Measurements from ENCODE around the gene CEACAM5. TPM values are rescaled to one million over a fixed set of nuclear protein-coding genes. Genes with fewer than 3 reads are reported as not detected.

Gene CEACAM5
- total RNA-seq, 2 donors from 2014 or later: not detected

DNA sequence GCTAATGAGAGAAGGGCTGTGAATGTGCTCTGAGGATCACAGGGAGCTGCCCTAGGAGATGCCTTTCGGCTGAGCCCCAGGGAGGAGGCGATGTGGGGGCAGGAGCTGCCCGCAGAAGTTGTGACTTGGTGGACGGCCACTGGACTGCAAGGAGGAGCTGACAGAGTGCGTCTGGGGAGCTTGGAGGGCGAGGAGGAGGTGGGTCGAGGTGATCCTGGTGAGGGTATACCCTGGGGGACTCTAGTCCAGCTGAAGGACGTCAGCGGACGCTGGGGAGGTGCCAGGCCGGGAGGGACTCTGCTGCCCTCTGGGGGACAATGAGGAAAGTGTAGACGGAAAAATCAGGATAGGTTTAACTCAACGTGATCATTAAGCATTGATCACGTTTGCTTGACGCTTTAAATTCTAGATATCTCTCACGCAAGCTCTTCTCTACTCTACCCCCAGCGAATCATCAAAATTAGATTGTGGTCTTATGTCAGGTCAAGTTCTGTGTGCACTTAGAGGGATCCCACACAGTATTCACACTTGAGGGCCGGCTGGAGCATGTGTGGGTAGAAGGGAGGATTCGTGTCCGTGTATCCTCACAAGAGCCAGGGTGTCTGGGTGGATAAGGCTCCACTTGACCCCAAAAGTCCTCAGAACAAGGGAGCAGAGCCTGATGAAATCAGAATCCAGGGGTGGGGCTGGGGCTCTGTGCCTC lies 17.0 kb upstream of the CEACAM5 start:
- TF ChIP-seq CTCF (IDR thresholded peaks at IDR 0.05): no peak
- no peak overlapping the region for H3K4me3 ChIP-seq
- H3K9me3 ChIP-seq: peaks cover 0 to 13% of the 10 kb centered on the region in 2 donors
- H3K27me3 ChIP-seq: no peaks in the 10 kb centered on the region
- peak; percentile 9 for DNase-seq (ENCODE audit: low spot score)
- H3K27ac ChIP-seq: no peak overlapping the region
- H3K4me1 ChIP-seq: no peaks in the 10 kb centered on the region
- no peaks in the 10 kb centered on the region for H3K36me3 ChIP-seq

- H3K4me1 ChIP-seq: no peaks in the 10 kb centered on the region
- H3K4me3 ChIP-seq: no peak overlapping the region
- DNase-seq (ENCODE audit: low spot score): peak; percentile 1
- H3K9me3 ChIP-seq: peaks cover 0 to 13% of the 10 kb centered on the region in 2 donors
- no peaks in the 10 kb centered on the region for H3K27me3 ChIP-seq
- H3K27ac ChIP-seq: no peak overlapping the region
- H3K36me3 ChIP-seq: no peaks in the 10 kb centered on the region
- no peak for TF ChIP-seq CTCF (IDR thresholded peaks at IDR 0.05)
Measured at GRCh38 chr19:41694196-41694595, 14.2 kb upstream of the CEACAM5 start.

- DNase-seq (ENCODE audit: low spot score): no peak
- Histone ChIP-seq H3K4me3 (no peak overlapping the region), H3K36me3 (no peaks in the 10 kb centered on the region), H3K4me1 (no peaks in the 10 kb centered on the region), H3K9me3 (peaks cover 0 to 13% of the 10 kb centered on the region in 2 donors), H3K27me3 (no peaks in the 10 kb centered on the region), H3K27ac (no peak overlapping the region)
- TF ChIP-seq CTCF (IDR thresholded peaks at IDR 0.05): no peak
Measured at GRCh38 chr19:41694831-41695635, 13.4 kb upstream of the CEACAM5 start.

- Histone ChIP-seq H3K9me3 (peaks cover 0 to 13% of the 10 kb centered on the region in 2 donors), H3K4me3 (no peak overlapping the region), H3K27me3 (no peaks in the 10 kb centered on the region), H3K36me3 (no peaks in the 10 kb centered on the region), H3K27ac (no peak overlapping the region), H3K4me1 (no peaks in the 10 kb centered on the region)
- DNase-seq (ENCODE audit: low spot score): no peak
- TF ChIP-seq CTCF (IDR thresholded peaks at IDR 0.05): no peak
Measured at GRCh38 chr19:41695745-41696144, 12.7 kb upstream of the CEACAM5 start.

DNA sequence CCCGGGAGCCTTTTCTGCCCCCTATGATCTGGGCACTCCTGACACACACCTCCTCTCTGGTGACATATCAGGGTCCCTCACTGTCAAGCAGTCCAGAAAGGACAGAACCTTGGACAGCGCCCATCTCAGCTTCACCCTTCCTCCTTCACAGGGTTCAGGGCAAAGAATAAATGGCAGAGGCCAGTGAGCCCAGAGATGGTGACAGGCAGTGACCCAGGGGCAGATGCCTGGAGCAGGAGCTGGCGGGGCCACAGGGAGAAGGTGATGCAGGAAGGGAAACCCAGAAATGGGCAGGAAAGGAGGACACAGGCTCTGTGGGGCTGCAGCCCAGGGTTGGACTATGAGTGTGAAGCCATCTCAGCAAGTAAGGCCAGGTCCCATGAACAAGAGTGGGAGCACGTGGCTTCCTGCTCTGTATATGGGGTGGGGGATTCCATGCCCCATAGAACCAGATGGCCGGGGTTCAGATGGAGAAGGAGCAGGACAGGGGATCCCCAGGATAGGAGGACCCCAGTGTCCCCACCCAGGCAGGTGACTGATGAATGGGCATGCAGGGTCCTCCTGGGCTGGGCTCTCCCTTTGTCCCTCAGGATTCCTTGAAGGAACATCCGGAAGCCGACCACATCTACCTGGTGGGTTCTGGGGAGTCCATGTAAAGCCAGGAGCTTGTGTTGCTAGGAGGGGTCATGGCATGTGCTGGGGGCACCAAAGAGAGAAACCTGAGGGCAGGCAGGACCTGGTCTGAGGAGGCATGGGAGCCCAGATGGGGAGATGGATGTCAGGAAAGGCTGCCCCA lies 11.8 kb upstream of the CEACAM5 start:
- no peak for TF ChIP-seq CTCF (IDR thresholded peaks at IDR 0.05)
- Histone ChIP-seq H3K4me3 (no peak overlapping the region), H3K27ac (no peak overlapping the region), H3K27me3 (no peaks in the 10 kb centered on the region), H3K4me1 (no peaks in the 10 kb centered on the region), H3K9me3 (peaks cover 0 to 13% of the 10 kb centered on the region in 2 donors), H3K36me3 (no peaks in the 10 kb centered on the region)
- DNase-seq (ENCODE audit: low spot score): no peak

Data from right atrium auricular region (tissue), 2 donors.